Stimulated activated CD4-positive, alpha-beta T cell treated with anti-CD3 and anti-CD28 coated beads, Interleukin-2, amount 100 ng/mL, for 24 hours (primary cell): Measurements from ENCODE around the gene RHBDD2.
A peak's percentile ranks its signal among the peaks of the same experiment; 100 is the strongest.
"Not testable (repeated sequence)": the region's sequence is repeated elsewhere in the genome, so short reads cannot be mapped to it uniquely, and the experiment has no call there.

Experiments
- DNase-seq, 2 donors: peaks; one replicate each; pipeline ENCODE4 v3.0.0-alpha.2; 2020

RHBDD2 gene

DNA sequence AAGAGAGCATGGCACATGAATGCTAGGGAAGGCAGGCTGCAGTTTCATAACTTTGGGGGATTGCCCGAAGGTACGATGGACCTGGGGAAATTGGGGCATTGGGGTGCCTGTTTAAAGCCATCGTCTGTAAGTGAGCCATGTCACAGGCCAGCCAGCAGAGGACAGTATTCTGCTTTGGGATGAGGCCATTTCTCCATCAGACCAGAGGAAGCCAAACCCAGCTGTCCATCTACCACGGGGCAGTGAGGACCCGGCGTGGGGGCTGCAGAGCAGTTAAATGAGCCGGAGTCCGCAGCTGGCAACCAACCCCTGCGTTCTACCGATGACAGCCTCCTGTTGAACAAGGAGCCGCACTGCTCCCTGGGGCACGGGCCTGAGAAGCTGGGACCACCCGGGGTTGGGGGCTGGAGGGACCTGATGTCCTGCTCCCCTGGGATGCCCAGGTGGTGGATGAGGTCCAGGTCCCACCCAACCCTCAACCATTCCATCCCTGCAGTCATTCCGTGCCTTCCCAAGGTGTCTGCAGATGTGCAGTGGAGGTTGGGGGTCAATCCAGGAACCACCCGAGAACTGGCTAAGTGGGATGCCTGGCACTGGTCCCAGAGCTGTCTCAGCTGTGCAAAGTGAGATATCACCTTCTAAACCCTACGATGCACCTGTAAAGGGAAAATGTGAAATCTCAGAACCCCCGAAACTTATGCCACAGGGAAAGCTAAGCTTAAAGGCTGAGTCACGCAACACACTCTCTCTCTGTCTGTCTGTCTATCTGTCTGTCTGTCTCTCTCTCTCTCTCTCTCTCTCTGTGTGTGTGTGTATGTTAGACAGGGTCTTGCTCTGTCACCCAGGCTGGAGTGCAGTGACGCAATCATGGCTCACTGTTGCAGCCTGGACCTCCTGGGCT, 12.1 kb upstream of the RHBDD2 start:
- DNase-seq: peak; percentile 47 to 50

- no peak for DNase-seq
These were observed 11.5 kb upstream of the RHBDD2 start for GRCh38 chr7:75867390-75867717.

DNA sequence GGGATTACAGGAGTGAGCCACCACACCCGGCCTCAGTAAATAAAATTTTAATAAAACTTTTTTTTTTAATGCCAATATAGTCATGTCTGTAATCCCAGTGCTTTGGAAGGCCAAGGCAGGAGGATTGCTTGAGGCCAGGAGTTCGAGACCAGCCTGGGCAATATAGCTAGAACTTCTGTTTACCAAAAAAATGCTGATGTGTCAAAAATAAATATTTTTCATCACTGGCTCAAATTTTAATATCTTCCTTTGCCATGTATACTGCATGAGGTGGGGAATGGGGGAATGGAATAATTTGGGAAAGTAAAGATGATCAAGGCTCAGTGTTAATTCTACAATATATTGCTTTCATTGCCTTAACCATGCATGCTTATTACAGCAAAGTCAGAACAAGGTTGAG, 10.7 kb upstream of the RHBDD2 start:
- no peak for DNase-seq

GRCh38 chr7:75869776-75870379, 9.0 kb upstream of the RHBDD2 start:
- no peak for DNase-seq

GRCh38 chr7:75870557-75871161, 8.2 kb upstream of the RHBDD2 start:
- DNase-seq: peak; percentile 29 to 34

DNA sequence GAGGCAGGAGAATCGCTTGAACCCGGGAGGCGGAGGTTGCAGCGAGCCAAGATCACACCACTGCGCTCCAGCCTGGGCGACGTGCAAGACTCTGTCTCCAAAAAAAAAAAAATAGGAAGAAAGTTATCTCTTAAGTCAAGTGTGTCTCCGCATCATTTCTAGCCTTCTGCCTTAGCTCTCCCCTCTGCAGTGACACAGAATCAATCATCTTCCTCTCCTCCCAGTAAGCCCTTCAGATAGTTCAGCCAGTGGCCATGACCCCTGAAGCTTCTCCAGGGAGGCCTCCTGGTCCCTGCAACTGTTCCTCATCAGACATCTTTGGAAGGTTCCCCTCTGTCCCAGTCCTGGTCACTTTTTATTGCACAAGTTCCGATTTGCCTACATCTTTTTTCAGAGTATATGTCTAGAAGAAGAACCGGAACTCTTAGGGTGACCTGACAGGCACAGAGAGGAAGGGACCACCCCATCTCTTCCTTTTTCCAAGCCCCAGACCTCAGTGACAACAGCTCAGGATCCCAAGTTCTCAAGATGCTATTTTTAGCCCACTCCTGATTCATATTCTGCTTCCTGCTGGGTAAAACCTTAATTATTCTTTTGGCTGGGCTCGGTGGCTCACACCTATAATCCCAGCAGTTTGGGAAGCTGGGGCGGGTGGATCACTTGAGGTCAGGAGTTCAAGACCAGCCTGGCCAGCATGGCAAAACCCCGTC, 6.6 kb upstream of the RHBDD2 start:
- DNase-seq: no peak

- DNase-seq: not testable (repeated sequence)
These were observed 4.7 kb upstream of the RHBDD2 start for GRCh38 chr7:75874180-75874579.

- no peak for DNase-seq
These were observed 3.4 kb upstream of the RHBDD2 start for GRCh38 chr7:75875113-75876080.

DNA sequence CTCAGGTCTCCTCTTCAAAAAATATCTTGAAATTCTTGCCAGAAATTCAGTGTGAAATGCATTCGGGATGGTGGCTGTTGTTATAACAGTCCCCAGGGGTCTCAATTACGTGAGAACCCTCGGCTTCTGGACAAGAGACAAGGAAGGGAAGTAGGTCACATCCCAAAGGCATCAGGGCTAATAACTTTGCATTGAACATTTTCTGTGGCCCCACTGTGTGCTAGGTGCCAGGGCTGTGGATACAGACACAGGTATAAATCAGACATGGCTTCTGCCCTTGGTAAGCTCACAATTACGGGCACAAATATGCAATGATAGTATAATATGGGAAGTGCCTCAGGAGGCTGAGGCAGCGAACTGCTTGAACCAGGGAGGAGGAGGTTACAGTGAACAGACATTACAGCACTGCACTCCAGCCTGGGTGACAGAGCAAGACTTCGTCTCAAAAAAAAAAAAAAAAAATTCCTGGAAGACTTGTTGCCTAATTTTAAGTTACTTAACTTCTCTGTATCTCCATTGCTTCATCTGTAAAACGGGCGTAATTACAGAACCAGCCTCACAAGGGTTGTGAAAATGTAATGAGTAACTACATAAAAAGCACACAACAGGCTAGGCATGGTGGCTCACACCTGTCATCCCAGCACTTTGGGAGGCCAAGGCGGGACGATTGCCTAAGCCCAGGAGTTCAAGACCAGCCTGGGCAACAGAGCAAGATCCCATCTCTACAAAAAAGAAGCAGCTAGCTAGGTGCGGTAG, 2.5 kb upstream of the RHBDD2 start:
- no peak for DNase-seq

GRCh38 chr7:75878312-75878768, 494 bp upstream of the RHBDD2 start:
- no peak for DNase-seq

- no peak for DNase-seq
These were observed 944 bp downstream of the RHBDD2 start for GRCh38 chr7:75879771-75880184.

- no peak for DNase-seq
These were observed 1.4 kb downstream of the RHBDD2 start for GRCh38 chr7:75880242-75880641.

GRCh38 chr7:75881436-75882095, 2.7 kb downstream of the RHBDD2 start:
- no peak for DNase-seq

DNA sequence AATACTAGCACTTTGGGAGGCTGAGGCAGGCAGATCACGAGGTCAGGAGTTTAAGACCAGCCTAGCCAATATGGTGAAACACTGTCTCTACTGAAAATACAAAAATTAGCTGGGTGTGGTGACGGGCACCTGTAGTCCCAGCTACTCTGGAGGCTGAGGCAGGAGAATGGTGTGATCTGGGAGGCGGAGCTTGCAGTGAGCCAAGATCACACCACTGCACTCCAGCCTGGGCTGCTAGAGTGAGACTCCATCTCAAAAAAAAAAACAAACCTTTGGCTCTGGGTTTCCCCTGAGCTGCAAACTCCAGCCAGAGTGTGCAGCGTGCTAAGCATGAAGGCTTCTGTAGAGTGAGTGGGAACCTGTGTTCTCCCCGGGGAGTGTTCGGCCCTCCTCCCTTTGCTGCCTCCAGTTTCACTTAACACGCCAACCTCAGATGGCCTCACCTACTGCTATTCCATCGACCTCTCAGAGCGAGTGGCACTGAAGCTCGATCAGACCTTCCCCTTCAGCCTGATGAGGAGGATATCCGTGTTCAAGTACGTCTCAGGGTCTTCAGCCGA, 4.5 kb downstream of the RHBDD2 start:
- DNase-seq: not testable (repeated sequence)

- no peak for DNase-seq
These were observed 5.6 kb downstream of the RHBDD2 start for GRCh38 chr7:75884476-75884875.

GRCh38 chr7:75885036-75885435, 6.2 kb downstream of the RHBDD2 start:
- no peak for DNase-seq

- DNase-seq: no peak
These were observed 9.0 kb downstream of the RHBDD2 start for GRCh38 chr7:75887669-75888369.

DNA sequence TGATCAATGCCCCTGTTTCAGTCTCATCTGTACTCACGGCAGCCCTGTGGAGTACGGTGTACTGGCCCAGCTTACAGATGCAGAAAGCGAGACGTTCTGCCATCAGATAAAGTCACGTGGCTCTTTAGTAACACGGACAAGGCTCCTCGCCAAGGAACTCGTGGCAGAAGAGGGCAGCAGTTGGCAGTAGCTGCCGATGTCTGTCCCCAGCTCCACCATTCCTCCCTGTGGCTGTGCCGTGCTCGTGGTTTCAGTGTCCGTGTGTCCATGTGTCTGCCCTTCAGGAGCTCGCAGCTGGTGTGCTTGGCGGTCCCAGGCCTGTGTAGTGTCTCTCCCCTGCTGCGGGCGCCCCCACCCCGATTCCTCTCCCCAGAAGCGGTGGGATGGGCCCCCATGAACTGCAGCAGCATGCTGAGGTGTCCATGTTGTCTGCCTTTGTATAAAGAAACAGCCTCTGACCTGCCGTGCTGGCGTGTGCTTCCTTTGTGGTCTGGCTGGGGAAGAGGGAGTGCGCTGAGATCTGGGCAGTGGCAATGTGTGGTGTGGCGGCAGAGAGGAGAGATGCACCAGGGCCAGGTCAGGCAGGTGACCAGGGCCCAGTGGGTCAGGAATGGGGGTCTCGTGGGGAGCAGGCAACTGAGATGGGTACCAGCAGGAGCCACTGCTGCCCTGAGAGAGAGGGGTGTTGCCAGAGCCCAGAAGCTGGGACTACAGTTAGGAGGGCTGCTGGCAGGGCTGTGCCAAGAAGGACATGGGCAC, 9.8 kb downstream of the RHBDD2 start:
- DNase-seq: no peak
